Neural crest cell (in vitro differentiated cells): Measurements from ENCODE around the gene CD58. TPM values are rescaled to one million over a fixed set of nuclear protein-coding genes. Genes with fewer than 3 reads are reported as not detected.

Experiments
- DNase-seq: peaks from one replicate; pipeline ENCODE4 v3.0.0; 2021; ENCODE audit warnings: low read depth, mixed read lengths, low spot score
- H3K27ac Mint-ChIP-seq: one replicate; pipeline ENCODE4 v1.8.0; 2021; ENCODE audit warnings: mild to moderate bottlenecking, mixed read lengths; ENCODE audit not compliant: unreplicated experiment
- H3K27me3 Mint-ChIP-seq: 2 replicates; pipeline ENCODE4 v1.8.0; 2021; ENCODE audit warnings: low read depth, mild to moderate bottlenecking, mixed read lengths
- H3K36me3 Mint-ChIP-seq: 2 replicates; pipeline ENCODE4 v1.8.0; 2021; ENCODE audit warnings: low read depth, mild to moderate bottlenecking, mixed read lengths
- H3K4me1 Mint-ChIP-seq: 2 replicates; pipeline ENCODE4 v1.8.0; 2021; ENCODE audit warnings: mixed read lengths
- H3K4me3 Mint-ChIP-seq: one replicate; pipeline ENCODE4 v1.8.0; 2021; ENCODE audit warnings: mild to moderate bottlenecking, mixed read lengths
- H3K9me3 Mint-ChIP-seq: 2 replicates; pipeline ENCODE4 v1.8.0; 2021; ENCODE audit warnings: mixed read lengths
- CTCF ChIP-seq: fragments of 200-600 bp; sonication (generic); conservative IDR thresholded peaks from 2 replicates; pipeline ENCODE4 v1.5.0; 2021; ENCODE audit warnings: antibody characterized with exemption, mild to moderate bottlenecking
- total RNA-seq: library from RNA; stranded (reverse); gene quantifications from 2 replicates; pipeline ENCODE4 v1.2.1, GENCODE V29; 2021

The CD58 gene
- total RNA-seq, 1 donor from 2014 or later: 7.1 TPM

GRCh38 chr1:116516631-116517030 lies 54.2 kb downstream of the CD58 start:
- peaks cover 3% of the 10 kb centered on the region for H3K36me3 Mint-ChIP-seq
- TF ChIP-seq CTCF: no peak
- H3K4me1 Mint-ChIP-seq: peaks cover 6% of the 10 kb centered on the region
- no peak for DNase-seq
- no peaks in the 10 kb centered on the region for H3K27me3 Mint-ChIP-seq
- no peak overlapping the region for H3K27ac Mint-ChIP-seq
- H3K9me3 Mint-ChIP-seq: peaks cover 3% of the 10 kb centered on the region
- H3K4me3 Mint-ChIP-seq: no peak overlapping the region

- Mint-ChIP-seq H3K27ac (no peak overlapping the region), H3K36me3 (peaks cover 5% of the 10 kb centered on the region), H3K4me3 (no peak overlapping the region), H3K9me3 (peaks cover 8% of the 10 kb centered on the region), H3K4me1 (peaks cover 6% of the 10 kb centered on the region), H3K27me3 (no peaks in the 10 kb centered on the region)
- no peak for DNase-seq
- TF ChIP-seq CTCF: no peak
These were observed 55.1 kb downstream of the CD58 start for GRCh38 chr1:116515702-116516101.

DNA sequence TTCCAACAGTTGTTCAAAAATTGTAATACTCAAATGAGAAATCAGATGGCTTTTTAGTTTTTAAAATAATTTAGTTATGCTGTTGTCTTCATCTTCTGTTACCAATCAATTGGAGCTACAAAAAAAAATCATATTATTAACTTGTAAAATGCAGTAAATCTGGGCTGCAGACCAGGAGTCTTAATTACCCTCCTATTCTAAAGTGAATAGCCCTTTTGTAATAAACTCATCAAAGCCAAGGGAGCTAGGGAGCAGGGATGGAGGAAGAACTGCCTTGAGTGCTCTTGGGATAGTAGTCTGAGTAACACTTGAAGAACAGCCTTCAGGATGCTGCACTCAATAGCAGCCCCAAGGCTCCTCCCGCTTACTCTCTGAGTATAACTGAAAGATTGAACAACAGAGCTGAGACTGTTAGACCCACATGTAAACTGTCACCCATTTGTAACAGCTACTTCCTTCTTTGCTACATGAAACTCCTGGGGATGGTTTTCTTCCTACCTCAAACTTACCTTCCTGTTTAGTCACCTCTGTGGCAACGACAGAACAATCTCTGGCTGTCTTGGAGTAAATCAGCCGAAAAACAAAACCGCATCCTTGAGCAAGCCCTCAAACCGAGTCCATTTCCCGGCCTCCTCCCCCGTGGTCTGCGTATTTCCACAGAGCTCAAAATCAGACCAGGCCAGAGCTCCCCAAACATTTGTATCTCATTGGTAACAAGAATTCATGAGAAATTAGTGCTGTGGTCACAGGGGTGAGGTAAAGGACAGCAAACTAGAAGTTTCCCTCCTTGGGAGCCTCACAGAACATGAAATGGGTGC lies 55.9 kb downstream of the CD58 start:
- Mint-ChIP-seq H3K27ac (no peak overlapping the region), H3K27me3 (no peaks in the 10 kb centered on the region), H3K9me3 (peaks cover 8% of the 10 kb centered on the region), H3K36me3 (peaks cover 5% of the 10 kb centered on the region), H3K4me1 (peaks cover 6% of the 10 kb centered on the region), H3K4me3 (no peak overlapping the region)
- TF ChIP-seq CTCF: no peak
- DNase-seq: no peak

- Mint-ChIP-seq H3K9me3 (peaks cover 10% of the 10 kb centered on the region), H3K4me1 (peaks cover 6% of the 10 kb centered on the region), H3K36me3 (peaks cover 5% of the 10 kb centered on the region), H3K4me3 (no peak overlapping the region), H3K27ac (no peak overlapping the region), H3K27me3 (no peaks in the 10 kb centered on the region)
- TF ChIP-seq CTCF: no peak
- no peak for DNase-seq
These were observed 56.9 kb downstream of the CD58 start for GRCh38 chr1:116513956-116514355.

DNA sequence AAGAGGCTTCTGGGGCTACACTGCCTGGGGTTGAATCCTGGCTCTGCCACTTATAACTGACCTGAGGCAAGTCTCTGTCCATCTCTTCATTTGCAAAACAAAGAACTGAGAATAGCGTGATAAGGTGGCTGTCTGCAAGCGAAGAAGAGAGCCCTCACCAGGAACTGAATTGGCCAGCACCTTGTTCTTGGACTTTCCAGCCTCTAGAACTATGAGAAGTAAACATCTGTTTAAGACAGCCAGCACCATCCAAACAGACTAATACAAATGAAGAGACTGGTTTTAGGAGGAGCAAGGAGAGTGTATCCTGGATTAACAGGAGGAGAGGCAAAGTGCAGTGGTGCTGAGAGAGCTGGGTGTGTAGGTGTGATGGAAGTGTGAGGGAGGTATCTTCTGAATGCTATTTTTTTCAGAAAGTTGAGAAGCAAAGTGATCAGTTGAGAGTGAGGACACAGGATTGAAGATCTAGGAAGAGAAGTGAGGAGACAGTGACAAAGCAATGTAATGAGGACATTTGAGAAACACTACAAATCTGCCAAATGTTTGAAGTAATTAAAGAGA lies 59.3 kb downstream of the CD58 start:
- no peak for DNase-seq
- H3K4me1 Mint-ChIP-seq: peaks cover 6% of the 10 kb centered on the region
- H3K27ac Mint-ChIP-seq: peak overlapping the region; percentile 55
- peaks cover 5% of the 10 kb centered on the region for H3K36me3 Mint-ChIP-seq
- peaks cover 10% of the 10 kb centered on the region for H3K9me3 Mint-ChIP-seq
- H3K27me3 Mint-ChIP-seq: no peaks in the 10 kb centered on the region
- H3K4me3 Mint-ChIP-seq: no peak overlapping the region
- no peak for TF ChIP-seq CTCF
